GM19438 (cell line): ENCODE data around the gene PRTFDC1.

ENCODE experiments used
- ATAC-seq: cut with Tn5 transposase; IDR thresholded peaks from one replicate; pipeline ENCODE4 v1.9.1; 2021; ENCODE audit warnings: low read depth; ENCODE audit not compliant: unreplicated experiment

PRTFDC1 gene

DNA sequence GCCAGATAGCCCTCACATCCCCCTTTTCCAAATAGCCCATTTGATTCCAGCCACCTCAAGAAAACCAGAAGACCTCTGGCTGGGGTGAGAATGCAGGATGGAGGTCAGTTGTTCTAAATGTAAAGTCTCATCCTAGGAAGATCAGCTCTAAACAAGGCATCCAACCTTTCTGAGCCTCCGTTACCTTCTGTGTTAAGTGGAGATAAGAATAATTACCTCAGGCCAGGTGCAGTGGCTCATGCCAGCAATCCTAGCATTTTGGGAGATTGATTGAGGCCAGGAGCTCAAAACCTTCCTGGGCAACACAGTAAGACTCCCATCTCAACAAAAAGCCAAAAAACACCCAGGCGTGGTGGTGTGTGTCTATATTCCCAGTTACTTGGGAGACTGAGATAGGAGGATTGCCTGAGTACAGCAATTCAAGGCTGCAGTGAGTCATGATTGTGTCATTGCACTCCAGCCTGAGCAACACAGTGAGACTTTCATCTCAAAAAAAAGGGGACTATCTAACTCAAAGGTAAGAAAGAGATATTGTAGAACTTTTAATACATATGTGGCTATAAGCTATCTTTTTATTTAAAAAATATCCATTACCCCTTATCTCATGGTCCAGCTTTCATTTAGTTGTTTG, 43.5 kb downstream of the PRTFDC1 start:
- no peak for ATAC-seq

DNA sequence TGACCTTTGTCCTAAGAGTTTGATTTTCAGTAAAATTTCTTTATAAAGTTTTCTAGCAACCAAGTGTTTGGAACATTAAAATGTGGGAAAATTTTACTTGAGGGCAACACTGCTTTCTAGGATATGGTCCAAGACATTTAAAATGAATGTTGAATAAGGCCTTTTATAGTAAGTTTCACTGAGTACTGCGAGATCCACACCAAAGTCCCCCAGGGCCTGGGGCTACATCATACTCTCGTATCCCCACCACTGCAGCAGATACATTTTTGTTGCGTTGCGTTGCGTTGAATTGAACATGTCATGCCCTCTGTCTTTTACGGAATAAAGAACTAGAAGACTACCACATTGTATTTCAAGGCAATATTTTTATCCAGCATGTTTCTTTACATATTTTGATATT, 44.5 kb downstream of the PRTFDC1 start:
- ATAC-seq, result no peak

DNA sequence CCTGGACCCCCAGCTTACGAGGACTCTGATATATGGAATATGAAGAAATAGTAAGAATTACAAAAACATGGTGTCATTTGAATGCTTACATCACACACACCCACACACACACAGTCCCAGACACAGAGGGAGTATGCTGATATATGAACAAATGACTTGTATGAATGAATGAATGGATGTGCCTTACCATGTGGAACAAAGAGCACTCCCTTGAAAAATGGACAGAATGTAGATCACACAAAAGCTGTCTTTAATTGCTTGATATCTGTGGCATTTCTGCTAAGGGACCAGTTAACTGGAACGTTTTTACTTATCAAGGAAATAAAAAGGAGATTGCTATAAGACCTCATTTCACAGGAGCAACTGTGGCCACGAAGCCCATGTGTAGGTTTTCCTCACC, 46.0 kb downstream of the PRTFDC1 start:
- ATAC-seq, result no peak

DNA sequence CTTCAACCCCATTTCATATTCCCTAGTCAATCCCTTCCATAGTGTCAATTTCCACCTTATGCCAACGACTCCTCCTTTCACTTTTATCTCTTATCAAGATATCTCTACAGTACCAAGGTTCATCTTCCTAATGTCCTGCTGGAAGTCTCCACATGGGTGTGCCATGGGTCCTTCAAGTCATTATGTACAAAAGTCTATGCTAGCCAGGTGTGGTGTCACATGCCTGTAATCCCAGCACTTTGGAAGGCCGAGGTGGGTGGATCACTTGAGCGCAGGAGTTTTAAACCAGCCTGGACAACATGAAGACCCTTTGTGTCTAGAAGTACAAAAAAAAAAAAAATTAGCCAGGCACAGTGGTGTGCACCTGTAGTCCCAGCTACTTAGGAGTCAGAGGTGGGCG, 47.6 kb downstream of the PRTFDC1 start:
- ATAC-seq, result no peak

DNA sequence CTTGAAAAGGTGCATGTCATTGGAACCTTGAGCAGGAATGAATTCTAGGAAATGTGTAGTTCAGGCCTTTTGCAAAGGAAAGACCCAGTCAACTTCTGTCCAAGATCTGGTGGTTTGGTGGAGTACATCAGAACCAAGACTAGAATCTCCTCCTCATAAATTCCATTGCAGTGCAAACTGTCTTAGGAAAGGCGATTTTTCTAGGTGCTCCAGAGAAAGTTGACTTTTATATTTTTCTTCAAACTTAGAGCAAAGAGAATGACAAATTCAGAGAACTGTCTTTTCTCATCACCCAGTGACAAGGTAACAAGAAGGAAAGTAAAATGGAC, 50.0 kb downstream of the PRTFDC1 start:
- no peak for ATAC-seq

DNA sequence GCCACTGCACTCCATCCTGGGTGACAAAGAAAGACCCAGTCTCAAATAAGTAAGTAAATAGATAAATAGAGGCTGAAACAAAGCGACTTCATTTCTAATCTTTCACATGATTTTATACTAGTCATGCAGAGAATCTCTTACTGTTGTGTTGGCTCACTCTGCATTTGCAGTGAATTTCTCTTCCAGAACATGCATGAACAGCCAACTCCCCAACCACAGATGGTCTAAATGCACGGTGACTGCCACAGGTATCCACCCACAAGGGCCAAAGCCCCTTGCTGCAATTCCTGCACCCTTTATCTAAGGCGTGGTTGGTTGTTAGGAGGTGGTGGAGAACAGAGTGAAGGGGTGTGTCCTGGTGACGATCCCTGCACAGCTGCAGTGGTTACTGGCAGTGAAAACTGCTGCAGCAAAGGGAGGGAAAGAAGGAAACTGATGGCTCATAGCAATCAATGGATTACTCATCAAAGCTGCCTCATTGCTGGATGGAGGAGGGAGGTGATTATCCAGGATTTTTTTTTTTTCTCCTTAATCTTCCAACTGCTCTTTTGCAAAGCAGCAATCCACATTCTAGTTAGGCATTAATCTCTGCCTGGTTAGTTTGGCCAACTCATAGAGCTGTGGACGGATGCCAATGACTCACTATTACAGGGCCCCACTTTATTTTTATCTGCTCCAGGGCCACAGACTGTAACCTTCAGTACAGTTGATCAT, 50.6 kb downstream of the PRTFDC1 start:
- ATAC-seq, result peak; percentile 51

DNA sequence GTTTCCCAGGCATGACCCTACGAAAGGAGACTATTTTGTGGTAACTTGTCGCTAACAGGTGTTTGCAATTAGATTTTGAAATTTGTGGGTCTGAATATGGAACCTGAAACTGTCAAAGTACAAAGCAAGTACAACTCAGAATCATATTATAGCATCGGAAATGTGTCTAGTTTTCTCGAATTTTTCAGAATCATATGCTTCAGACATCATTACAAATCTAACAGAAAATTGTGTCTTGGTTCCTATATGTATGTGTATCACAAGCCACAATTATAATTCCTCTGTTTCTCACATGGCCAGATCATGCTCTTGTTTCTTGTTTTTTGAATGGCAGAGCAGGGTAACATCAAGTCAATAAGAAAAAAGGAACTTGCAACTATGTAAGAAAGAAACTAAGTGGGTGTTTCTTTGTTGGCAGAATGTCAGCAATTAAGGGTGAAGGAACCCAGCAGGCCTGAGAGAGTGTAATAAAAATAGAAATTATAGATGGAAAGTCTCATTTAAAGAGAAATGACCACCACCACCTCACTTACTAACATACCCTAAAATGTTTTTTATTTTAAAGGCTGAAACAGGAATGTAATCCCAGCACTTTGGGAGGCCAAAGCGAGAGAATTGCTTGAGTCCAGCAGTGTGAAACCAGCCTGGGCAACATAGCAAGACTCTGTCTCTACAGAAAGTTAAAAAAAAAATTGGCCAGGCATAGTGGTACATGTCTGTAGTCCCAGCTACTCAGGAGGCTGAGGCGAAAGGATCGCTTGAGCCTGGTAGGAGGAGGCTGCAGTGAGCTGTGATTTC, 51.3 kb downstream of the PRTFDC1 start:
- peak; percentile 64 for ATAC-seq

DNA sequence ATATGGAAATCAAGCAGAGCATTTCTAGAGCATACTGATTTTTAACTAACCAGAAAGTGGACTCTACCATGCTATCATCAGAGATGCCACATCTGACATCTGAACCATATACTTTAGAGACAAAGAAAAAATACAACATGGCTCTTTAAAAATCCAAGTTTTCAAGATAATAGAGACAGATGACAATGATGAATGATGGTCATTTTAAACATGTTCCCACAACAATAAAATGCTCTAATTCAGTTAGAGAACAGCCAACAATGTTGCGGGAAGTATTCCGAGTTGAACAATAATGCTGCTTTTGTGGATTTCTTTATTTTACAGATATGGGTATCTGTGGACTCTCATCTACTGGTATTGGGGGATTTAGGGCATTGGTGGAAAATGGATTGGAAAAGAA, 52.8 kb downstream of the PRTFDC1 start:
- no peak for ATAC-seq

DNA sequence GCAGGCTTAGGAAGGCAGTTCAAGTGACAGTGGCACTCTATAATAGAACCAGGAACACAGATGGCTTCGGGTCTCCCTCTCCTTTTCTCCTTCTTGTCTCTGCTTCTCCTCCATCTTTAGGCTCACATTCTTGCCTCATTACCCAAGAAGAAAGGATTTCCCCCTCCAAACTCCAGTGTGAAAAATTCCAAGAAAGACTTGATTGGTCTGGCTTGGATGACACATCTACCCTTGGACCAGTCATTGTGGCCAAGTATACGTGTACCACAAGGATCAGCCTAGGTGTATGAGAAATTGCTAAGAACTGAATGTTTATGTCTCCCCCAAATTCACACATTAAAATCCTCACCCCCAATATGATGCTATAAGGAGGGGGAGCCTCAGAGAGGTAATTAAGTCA, 53.9 kb downstream of the PRTFDC1 start:
- no peak for ATAC-seq

DNA sequence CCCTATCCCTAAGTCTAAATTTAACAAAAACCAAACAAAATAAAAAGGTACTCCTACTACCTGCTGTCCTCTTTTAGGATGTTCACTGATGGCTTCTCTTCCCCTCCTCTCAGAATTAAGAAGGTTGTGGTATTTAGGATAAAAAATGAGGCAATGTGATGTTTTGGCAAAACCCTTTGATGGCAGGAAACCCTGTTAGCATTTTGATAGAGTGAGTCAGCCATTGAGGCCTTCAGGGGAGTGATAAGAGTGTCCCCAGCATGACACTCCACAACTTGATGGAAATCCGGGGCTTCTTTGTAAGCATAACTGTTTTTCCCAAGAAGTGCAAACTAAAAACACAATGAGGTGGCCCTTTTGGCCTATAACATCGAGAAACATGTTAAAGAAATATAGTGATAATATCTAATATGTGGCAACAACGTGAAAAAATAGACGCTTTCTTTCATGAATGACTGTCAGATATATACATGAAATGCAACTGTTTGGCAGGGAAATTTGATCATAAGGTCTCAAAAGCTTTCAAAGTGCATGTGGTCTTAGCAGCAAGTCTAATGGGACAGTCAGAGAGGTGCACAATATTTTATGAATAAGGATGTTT, 55.0 kb downstream of the PRTFDC1 start:
- ATAC-seq, result no peak

DNA sequence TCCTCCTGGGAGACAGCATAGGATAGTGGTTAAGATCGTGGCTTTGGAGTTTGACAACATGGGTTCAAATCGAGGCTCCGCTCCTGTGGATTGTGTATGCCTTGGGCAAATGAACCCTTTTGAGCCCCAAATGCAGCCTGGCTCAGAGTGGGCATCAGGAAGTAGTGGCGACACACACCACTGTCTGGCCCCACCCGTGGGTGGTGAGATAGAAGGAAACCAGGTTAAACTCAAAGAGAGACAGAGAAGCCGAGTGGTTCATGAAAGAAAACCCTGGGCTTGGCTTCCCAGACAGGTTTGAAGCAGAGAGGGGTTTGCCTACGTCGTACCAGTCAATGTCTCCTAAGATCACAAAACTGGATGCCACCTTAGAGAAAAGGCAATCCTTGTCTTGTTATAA, 57.7 kb downstream of the PRTFDC1 start:
- ATAC-seq, result no peak

DNA sequence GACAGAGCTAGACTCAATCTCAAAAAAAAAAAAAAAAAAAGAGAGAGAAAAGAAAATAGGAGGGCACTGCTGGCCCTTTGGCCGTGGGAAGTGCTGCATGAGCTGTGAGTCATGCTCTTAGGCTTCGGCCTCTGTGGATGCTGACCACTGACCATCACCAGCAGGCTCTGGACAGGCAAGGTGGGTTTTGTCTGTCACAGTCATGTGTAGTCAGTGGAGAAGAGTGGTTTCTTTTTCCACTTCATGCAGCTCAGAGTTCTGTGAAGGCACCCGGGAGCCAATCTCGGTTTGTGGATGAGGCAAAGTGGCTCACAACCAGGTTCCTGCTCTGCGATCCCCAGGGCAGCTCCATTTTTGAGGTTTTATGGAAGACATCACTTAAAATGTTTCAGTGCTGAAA, 58.1 kb downstream of the PRTFDC1 start:
- no peak for ATAC-seq

DNA sequence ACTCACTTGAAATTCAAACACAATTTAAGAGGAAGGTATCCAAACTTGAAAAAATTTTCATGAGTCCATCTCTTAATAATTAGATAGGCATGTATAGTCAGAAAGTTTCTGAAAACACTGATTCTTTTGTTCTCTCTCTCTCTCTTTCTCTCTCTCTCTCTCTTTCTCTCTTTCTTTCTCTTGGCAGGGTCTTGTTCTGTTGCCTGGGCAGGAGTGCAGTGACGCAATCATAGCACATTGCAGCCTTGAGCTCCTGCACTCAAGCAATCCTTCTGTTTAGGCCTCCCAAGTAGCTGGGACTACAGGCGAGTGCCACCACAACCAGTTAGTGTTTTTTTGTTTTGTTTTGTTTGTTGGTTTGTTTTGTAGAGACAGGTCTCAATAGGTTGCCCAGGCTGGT, 59.3 kb downstream of the PRTFDC1 start:
- ATAC-seq, result no peak

DNA sequence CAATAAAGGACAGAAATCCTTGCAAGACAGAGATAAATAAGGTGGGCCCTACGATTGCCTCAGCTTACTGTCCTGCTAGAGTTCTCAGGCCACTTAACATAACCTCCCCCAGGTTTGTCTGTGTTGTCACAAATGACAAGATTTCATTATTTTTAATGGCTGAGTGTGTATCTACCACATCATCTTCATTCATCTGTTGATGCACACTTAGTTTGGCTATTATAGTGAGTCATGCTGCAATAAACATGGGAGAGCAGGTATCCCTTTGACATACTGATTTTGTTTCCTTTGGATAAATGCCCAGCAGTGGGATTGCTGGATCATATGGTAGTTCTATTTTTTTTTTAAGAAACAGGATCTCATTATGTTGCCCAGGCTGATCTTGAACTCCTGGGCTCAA, 60.6 kb downstream of the PRTFDC1 start:
- ATAC-seq, result no peak

DNA sequence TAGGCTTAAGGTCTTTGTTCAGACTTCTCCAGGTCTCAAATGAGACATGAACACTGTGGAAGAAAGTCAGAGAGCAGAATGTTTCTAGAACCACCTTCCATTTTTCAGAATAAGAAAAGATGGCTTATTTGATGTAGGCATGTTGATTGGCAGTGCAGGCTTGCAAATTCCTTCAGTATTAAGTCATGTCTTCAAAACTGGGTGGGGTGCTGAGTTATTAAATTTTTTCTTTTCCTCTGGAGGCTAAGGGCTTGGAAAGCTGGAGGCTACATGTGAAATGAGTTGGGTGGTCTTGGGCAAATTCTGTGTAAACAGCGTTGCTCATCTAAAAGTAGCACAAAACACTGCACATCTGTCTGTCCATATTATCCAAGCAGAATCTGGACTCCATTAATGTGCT, 62.8 kb downstream of the PRTFDC1 start:
- ATAC-seq, result no peak

DNA sequence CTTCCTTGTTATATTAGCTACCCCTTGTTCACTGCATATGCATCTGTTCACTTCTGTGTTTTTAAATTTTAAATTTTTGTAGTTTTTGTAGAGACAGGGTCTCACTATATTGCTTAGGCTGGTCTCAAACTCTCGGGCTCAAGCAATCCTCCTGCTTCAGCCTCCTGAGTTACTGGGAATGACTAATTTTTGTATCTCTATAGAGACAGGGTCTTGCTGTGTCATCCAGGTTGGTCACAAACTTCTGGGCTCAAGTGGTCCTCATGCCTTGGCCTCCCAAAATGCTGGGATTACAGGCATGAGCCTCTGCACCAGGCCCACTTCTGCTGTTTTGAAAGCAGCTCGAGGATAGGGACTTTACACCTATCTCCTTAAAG, 64.6 kb downstream of the PRTFDC1 start:
- ATAC-seq, result peak; percentile 27

DNA sequence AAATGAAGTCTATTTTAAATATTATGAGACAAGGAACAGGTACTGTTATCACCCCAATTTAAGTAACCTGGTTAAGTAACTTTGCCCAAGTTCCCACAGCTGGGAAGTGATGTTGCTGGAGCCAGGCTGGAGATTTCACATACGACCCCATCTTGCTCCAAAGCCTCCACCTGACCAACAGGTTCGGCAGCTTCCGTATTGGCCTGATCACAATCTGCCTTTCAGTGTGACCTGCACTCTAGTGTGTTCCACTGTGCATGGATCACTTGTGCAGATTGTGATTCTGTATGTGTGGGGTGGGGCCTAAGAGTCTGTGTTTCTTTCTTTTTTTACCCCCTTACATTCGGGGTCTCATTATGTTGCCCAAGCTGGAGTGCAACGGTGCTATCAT, 66.1 kb downstream of the PRTFDC1 start:
- ATAC-seq, result no peak

DNA sequence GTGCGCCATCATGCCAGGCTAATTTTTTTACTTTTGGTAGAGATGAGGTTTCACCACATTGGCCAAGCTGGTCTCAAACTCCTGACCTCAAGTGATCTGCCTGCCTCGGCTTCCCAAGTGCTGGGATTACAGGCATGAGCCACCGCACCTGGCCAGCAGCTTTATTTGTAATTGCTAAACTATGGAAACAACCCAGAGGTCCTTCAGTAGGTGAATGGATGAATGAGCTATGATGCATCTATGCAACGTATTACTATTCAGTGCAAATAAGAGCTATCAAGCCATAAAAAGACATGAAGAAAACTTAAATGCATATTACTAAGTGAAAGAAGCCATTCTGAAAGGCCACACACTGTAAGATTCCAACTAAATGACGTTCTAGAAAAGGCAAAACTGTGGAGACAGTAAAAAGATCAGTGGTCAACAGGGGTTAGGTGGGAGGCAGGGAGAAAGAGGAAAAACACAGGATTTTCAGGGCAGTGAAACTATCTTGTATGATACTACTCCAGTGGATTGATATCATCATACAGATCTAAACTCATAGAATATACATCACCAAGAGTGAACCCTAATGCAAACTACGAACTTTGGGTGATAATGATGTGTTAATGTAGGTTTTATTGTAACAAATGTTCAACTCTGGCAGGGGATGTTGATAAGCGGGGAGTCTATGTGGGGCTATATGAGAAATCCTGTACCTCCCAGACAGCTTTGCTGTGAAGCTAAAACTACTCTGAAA, 66.7 kb downstream of the PRTFDC1 start:
- ATAC-seq, result no peak

DNA sequence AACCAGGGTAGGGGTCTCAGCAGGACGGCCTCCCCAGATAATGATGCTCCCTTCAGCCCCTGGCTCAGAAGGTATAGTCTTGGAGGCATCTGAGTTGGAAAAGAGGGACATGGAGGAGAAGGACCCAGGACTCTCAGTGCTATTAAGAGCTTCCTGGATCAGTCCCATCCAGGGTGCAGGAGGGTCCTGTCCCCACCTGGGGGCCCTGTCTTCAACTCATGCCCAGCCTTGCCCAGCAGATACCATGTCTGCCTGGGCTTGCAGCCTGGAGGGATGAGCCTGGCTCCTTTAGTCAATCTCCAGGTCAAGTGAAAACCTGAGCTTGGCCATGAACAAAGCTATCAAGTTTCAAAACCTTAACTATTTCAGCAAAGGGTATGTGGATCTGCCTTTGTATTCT, 67.6 kb downstream of the PRTFDC1 start:
- no peak for ATAC-seq

DNA sequence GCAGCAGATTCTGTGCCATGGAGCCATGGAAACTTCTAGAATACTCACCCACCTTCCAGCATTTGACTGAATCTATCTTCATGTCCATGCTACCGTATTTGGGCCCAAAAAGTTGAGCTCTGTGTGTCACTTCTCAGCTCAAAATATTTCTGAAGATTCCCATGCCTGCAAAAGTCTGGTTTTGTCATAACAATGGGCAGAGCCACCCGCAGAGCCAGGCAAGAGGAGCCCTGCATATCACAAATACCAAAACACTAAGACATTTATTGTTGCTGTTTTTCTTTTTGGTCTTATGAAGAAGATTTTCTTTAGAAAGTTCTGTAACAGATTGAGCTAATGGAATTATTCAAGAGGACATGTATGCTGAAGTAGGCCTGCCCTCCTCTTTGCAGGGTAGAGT, 68.1 kb downstream of the PRTFDC1 start:
- ATAC-seq, result no peak

DNA sequence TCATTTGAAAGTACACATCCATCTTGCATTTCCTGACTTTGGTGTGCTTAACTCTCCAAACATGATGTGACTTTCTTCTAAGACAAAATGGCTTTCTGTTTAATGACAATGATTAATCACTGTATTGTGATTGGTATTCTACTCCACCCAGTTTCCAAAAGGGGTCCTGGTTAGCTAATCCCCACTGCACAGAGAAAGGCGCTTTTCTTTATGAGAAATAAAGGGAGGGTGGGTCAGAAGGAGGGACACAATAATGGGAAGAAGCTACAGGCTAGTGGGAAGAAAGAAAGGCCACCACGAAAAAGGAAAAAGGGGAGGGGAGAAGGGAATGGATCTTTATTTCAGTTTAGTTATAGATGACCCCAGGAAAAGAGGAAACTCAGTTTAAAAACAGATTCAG, 69.2 kb downstream of the PRTFDC1 start:
- ATAC-seq, result no peak
